AG04449 (cell line): Measurements from ENCODE around the gene RNF103.

Source experiments
- CTCF ChIA-PET: fragments of 350-600 bp; formaldehyde crosslinking; extraction: SDS; loops from one replicate; lab custom pipeline; 2021; ENCODE audit warnings: antibody characterized with exemption; lab: Yijun Ruan, JAX
- POLR2A ChIA-PET: fragments of 400-600, 350-600 bp; formaldehyde crosslinking; extraction: SDS; loops from one replicate; lab custom pipeline; 2020; ENCODE audit warnings: antibody characterized with exemption, inconsistent platforms; lab: Yijun Ruan, JAX
- DNase-seq: peaks from one replicate; pipeline ENCODE4 v3.0.0-alpha.2; 2010; ENCODE audit warnings: low read depth, low spot score
- H3K4me3 ChIP-seq: 2 replicates; pipeline ENCODE4 v1.5.1; 2011; ENCODE audit warnings: low read depth, mild to moderate bottlenecking, control low read depth, low read length
- CTCF ChIP-seq: IDR thresholded peaks from one replicate; pipeline ENCODE4 v1.5.1; 2011; ENCODE audit warnings: mild to moderate bottlenecking, moderate library complexity, low read length, control low read depth, inconsistent platforms; ENCODE audit not compliant: insufficient read depth; ENCODE audit errors: missing control alignments

Gene RNF103

DNA sequence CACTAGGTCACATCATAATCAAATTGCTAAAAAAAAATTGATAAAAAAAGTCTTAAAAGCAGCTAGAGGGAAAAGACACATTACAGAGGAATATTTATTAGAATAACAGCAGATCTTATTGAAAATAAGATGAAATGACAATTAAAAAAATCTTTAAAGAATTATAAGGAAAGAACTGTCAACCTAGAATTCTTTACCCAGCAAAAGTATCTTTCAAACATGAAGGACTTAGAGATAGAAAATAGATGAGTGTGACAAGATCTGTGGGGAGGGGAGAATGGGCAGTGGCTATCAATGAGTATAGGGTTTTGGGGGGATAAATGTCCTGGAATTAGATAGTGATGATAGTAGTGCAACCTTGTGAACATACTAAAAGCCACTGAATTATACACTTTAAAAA lies 26.5 kb upstream of the RNF103 start:
- no peak for TF ChIP-seq CTCF
- ChIA-PET CTCF (no interaction called here), POLR2A (no interaction called here)
- H3K4me3 ChIP-seq, result no peak overlapping the region
- no peak for DNase-seq

DNA sequence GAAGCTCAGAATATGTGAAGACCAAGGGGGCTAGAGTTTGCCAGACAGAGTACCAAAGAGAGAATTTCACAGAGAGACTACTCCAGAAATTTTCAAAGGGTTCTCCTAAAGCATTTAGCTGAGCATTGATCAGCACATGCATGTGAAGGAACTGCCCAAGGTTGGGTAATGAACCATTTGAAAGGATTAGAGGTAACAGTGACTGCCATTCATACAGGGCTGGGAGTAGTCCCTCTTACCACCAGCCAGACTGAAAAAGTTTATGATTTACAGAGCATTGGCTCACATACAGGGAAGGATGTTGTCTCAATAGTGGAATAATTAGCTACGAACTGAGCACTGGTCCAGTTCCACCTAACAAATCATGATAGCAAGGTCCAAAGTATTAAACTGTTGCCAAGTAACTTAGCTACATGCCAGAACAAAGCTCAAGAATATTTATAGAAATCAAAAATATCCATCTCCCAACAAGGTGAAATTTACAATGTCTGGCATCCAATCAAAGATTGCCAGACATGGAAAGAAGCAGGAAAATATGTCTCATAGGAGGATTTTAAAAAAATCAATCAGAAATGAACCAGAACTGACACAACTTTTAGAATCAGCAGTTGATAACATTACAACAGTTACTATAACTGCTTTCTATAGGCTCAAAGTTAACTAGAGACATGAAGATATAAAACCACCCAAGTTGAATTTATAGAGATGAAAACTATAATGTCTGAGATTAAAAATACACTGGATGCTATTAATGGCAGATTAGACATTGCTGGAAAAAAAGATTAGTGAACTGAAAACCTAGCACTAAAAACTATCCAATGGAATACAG lies 25.7 kb upstream of the RNF103 start:
- ChIA-PET POLR2A (no interaction called here), CTCF (no interaction called here)
- no peak for TF ChIP-seq CTCF
- H3K4me3 ChIP-seq, result no peak overlapping the region
- no peak for DNase-seq

GRCh38 chr2:86648681-86649080 lies 25.0 kb upstream of the RNF103 start:
- ChIA-PET CTCF (no interaction called here), POLR2A (no interaction called here)
- no peak overlapping the region for H3K4me3 ChIP-seq
- DNase-seq, result no peak
- TF ChIP-seq CTCF, result no peak

DNA sequence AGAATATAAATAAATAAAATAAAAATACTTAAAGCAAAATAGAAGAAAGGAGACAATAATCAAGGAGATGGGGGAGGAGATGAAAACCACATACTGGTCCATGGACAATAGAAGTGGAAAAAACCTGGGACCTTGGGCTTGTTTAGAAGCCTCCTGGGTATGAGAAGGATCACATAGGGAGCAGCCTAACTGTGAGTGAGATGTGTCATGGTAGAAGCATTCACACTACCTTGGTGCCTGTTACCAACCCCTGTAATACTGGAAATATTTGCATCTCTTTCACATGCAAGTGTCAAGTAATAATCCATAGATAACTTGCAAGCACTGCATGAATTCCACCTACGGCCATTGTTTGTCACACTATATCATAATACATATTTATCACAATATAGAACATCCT lies 23.2 kb upstream of the RNF103 start:
- DNase-seq, result no peak
- ChIA-PET POLR2A (no interaction called here), CTCF (no interaction called here)
- TF ChIP-seq CTCF, result no peak
- no peak overlapping the region for H3K4me3 ChIP-seq

- no peak for TF ChIP-seq CTCF
Observed at GRCh38 chr2:86646329-86646728, 22.7 kb upstream of the RNF103 start.

DNA sequence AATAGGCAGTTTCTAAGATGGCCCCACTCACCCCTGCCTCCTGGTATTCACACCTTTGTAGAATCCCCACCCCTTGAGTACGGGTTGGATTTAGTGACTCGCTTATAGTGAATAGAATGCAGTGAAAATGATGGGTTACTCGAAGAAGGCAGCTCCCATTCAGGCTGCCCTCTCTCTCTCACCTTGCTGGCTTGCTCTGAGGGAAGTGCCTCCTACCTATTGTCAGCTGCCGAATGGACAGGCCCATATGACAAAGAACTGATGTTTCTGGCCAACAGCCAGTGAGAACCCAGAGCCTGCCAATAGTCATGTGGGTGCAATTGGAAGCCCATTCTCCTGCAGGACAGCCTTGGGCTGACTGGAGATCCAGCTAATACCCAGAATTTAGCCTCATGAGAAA lies 22.1 kb upstream of the RNF103 start:
- no peak for TF ChIP-seq CTCF
- no peak overlapping the region for H3K4me3 ChIP-seq
- no peak for DNase-seq
- ChIA-PET CTCF (no interaction called here), POLR2A (no interaction called here)

More at GRCh38 chr2:86646329-86646728, 22.7 kb upstream of the RNF103 start:
- POLR2A ChIA-PET, result no interaction called here
- H3K4me3 ChIP-seq, result no peak overlapping the region
- CTCF ChIA-PET, result no interaction called here
- no peak for DNase-seq
